Measurements from ENCODE around the gene ZNF804B.

- TF ChIP-seq EZH2 (IDR thresholded peaks at IDR 0.05; ENCODE audit: low read length, unreplicated experiment) (no peak), CTCF (conservative IDR thresholded peaks at IDR 0.05; ENCODE audit: low read depth, low read length) (no peak), EZH2phosphoT487 (IDR thresholded peaks at IDR 0.05; ENCODE audit: borderline replicate concordance, low read length) (no peak)
These were observed 168.8 kb downstream of the ZNF804B start for GRCh38 chr7:88928276-88928675.
